ENCODE measurements around the gene ZFY. TPM values are rescaled to one million over a fixed set of nuclear protein-coding genes. Genes with fewer than 3 reads are reported as not detected.

The ZFY gene
- total and polyA plus RNA-seq, 2 of the 4 experiments (the other 2 are of a cell fraction), result not detected

- no CpG with 5 or more reads among the region's 7 CpGs for WGBS, 2 experiments (ENCODE audit: extremely low coverage in 2 of 2, insufficient read length in 1 of 2)
- Histone ChIP-seq H3K4ac (ENCODE audit: low read depth, low read length) (no peak overlapping the region), H3K36me3 (ENCODE audit: control insufficient read depth, insufficient read depth, low read length) (no peaks in the 10 kb centered on the region), H3K9ac (ENCODE audit: low read depth, low read length) (no peak overlapping the region), H2BK5ac (ENCODE audit: low read depth, low read length, poor library complexity, severe bottlenecking) (no peak overlapping the region), H2AFZ (replicated peaks; ENCODE audit: low read length, poor library complexity) (no peak overlapping the region), H2BK20ac (ENCODE audit: low read depth, low read length) (no peak overlapping the region), H3K79me1 (ENCODE audit: low read depth in 1 of 2, low read length in 2 of 2) (no peaks in the 10 kb centered on the region), H2BK120ac (ENCODE audit: low read depth, low read length) (no peak overlapping the region), H3K4me3 (ENCODE audit: insufficient read depth, low read depth, low read length) (no peak overlapping the region), H2AK5ac (ENCODE audit: low read depth, low read length) (no peak overlapping the region), H3K4me1 (ENCODE audit: control insufficient read depth, insufficient read depth, low read length) (no peaks in the 10 kb centered on the region), H4K5ac (ENCODE audit: low read depth, low read length) (no peak overlapping the region), H3K56ac (ENCODE audit: extremely low read depth, insufficient read depth, low read length) (no peak overlapping the region), H3K14ac (replicated peaks; ENCODE audit: low read depth, low read length) (no peak overlapping the region), H2BK15ac (ENCODE audit: low read depth, low read length) (no peak overlapping the region), H2AK9ac (replicated peaks; ENCODE audit: low read depth, low read length, poor library complexity) (no peak overlapping the region), H3K4me2 (ENCODE audit: low read depth, low read length) (no peak overlapping the region), H4K91ac (ENCODE audit: insufficient read depth, low read depth, low read length) (no peak overlapping the region), H3K9me3 (ENCODE audit: control insufficient read depth, insufficient read depth, low read length) (no peaks in the 10 kb centered on the region), H3K27me3 (ENCODE audit: control insufficient read depth, insufficient read depth, low read length) (no peaks in the 10 kb centered on the region), H3K23ac (ENCODE audit: low read depth, low read length) (no peak overlapping the region), H4K20me1 (ENCODE audit: insufficient read depth, low read length) (no peaks in the 10 kb centered on the region), H4K8ac (ENCODE audit: low read depth in 2 of 2, low read length in 2 of 2) (no peak overlapping the region), H3K27ac (ENCODE audit: insufficient read depth, low read length) (no peak overlapping the region), H3K18ac (ENCODE audit: low read depth, low read length) (no peak overlapping the region), H3K9me1 (ENCODE audit: insufficient read depth, low read length) (no peaks in the 10 kb centered on the region)
- CTCF ChIA-PET, result no interaction called here
- intact Hi-C loops (cut with micrococcal nuclease), result no loop called here
- TF ChIP-seq MAFK (IDR thresholded peaks at IDR 0.05; ENCODE audit: low read depth, low read length) (no peak), RCOR1 (IDR thresholded peaks at IDR 0.05; ENCODE audit: insufficient replicate concordance, low read length) (no peak), RAD21 (IDR thresholded peaks at IDR 0.05; ENCODE audit: low read length) (no peak), MAZ (IDR thresholded peaks at IDR 0.05; ENCODE audit: borderline replicate concordance, low read depth, low read length) (no peak)
- DNase-seq, result no peak
- dilution Hi-C loops (cut with HindIII; ENCODE audit: low sequenced_read_pairs, unreplicated experiment), result no loop called here
- in situ Hi-C loops (cut with MboI; ENCODE audit: low sequenced_read_pairs), result no loop called here
- no peak for ATAC-seq (ENCODE audit: low read depth)
- POLR2A ChIA-PET (ENCODE audit: unreplicated experiment), result no interaction called here
- BruUV-seq (replicated peaks), result no TSS peak
Measured at GRCh38 chrY:2949590-2950252, 14.5 kb downstream of the ZFY start.

All from IMR-90 (cell line).